Ramos (cell line): ENCODE measurements around the gene THAP2.
"Not testable (repeated sequence)": the region's sequence is repeated elsewhere in the genome, so short reads cannot be mapped to it uniquely, and the experiment has no call there.

ENCODE experiments used
- in situ Hi-C: fragments of 300-500 bp; cut with MboI; formaldehyde crosslinking; loops from one replicate; pipeline ENCODE4 v1.14.3; 2022; ENCODE audit warnings: low sequenced_read_pairs; ENCODE audit not compliant: unreplicated experiment

The THAP2 gene

GRCh38 chr12:71695782-71696181, 31.7 kb downstream of the THAP2 start:
- in situ Hi-C loops, result no loop called here

DNA sequence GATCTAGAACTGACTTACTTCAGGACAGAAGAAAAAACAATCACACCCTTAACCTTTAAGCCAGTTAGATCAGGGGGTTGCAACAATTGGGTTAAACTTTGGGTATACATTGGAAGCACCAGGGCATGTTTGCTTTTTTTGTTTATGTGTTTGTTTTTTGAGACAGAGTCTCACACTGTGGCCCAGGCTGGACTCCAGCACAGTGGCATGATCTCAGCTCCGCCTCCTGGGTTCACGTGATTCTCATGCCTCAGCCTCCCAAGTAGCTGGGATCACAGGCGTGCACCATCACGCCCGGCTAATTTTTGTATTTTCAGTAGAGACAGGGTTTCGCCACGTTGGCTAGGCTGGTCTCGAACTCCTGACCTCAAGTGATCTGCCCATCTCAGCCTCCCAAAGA, 38.1 kb downstream of the THAP2 start:
- in situ Hi-C loops, result not testable (repeated sequence)

- in situ Hi-C loops, result no loop called here
Measured at GRCh38 chr12:71702590-71702989, 38.5 kb downstream of the THAP2 start.

GRCh38 chr12:71703206-71703605, 39.1 kb downstream of the THAP2 start:
- in situ Hi-C loops, result no loop called here

DNA sequence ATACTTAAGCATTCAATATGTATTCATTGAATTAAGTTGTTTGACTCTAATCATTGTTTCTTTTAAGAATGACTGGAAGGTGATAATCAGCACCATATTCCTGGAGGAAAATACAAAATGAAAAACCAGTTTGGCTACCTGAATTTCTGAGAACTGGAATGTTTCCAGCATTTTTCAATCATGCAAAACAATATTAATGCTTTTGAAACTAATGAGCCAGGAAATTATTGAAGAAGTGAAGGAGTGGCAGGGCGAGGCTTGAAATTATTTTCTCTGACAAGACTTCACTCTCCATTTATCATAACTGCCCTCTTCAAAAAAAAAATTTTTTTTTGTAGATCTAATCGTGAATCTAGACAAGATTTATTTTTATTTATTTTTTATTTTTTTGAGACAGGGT, 40.8 kb downstream of the THAP2 start:
- in situ Hi-C loops, result no loop called here

GRCh38 chr12:71708658-71709057, 44.6 kb downstream of the THAP2 start:
- in situ Hi-C loops, result no loop called here

- in situ Hi-C loops, result no loop called here
Measured at GRCh38 chr12:71710276-71711125, 46.4 kb downstream of the THAP2 start.

- in situ Hi-C loops, result no loop called here
Measured at GRCh38 chr12:71718611-71719010, 54.5 kb downstream of the THAP2 start.

DNA sequence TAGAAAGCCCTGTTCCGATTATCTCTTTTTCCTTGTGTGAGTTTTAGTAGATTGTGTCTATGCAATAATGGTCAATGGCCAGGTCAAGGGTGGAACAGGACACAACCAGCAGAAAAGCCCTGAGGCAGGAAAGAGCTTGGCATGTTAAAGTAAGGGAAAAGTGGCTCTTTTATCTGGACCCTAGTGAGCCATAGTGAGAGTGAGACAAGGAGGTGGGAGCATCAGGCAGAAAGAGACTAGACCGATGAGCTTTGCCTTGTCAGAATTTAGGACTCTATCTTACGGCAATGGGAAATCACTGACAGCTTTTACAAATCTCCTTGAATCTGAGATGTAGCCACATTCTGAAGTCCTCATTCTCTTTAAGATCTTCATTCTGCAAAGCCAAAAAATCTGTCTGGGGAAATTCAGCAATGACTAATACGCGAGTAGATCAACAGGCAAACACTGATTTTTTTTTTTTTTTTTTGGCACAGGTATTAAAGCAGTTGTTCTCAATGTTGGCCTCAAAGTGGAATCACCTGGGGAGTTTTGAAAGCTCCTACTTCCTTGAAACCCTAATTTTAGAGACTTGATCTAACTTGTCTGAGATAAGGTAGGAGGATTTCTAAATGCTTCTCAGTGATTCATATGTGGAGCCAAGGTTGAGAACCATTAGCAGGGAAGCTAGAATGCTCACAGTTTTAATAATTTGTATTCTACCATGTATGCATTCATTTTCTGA, 55.7 kb downstream of the THAP2 start:
- in situ Hi-C loops, result no loop called here

DNA sequence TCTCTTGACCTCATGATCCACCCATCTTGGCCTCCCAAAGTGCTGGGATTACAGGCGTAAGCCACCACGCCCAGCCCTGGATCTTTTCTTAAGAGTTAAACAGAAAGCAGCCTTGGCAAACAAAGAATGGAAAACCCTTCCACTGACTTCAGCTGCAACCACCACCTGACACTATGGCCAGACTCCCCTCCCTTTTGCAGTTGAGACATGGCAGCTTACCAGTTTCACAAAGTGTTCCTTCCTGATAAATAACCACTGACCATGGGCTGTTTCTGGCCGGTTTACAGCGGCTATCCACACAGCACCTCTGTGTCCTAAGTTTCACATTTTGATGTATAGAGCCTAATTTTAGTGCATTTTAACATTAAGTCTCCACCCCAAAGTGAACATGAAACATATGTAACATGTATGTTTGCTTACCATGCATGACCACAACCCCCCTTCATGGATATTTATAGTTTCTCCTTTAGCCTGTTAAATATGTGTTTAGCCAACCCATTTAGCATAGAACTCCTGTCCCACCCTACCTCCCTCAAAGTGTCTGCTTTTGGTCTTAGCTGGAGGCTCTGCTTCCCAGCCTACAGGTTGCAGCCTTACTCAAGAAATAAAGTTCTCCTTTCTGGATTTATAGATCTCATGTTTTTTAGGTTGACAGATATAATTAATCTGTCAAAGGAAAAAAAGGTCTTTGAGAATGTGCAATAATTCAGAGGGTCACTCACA, 57.8 kb downstream of the THAP2 start:
- in situ Hi-C loops, result no loop called here

GRCh38 chr12:71725011-71725410, 60.9 kb downstream of the THAP2 start:
- in situ Hi-C loops, result no loop called here

GRCh38 chr12:71726548-71726947, 62.4 kb downstream of the THAP2 start:
- in situ Hi-C loops, result no loop called here

DNA sequence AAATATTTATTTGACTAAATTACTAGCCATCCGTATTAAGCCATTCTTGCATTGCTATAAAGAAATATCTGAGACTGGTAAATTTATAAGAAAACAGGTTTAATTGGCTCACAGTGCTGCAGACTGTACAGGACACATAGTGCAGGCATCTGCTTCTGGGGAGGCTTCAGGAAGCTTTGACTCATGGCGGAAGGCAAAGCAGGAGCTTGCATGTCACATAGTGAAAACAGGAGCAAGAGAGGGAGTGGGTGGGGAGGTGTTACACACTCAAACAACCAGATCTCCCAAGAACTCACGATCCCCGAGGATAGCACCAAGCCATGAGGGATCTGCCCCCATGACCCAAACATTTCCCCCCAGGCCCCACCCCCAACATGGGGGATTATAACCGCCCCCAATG, 63.9 kb downstream of the THAP2 start:
- in situ Hi-C loops, result no loop called here
